Endothelial cell of umbilical vein (primary cell): ENCODE results near the gene ABCA7. TPM values are rescaled to one million over a fixed set of nuclear protein-coding genes. Genes with fewer than 3 reads are reported as not detected.

Source experiments
- BruUV-seq: library from RNA; stranded (reverse); fragments of 400-500 nt; replicated peaks from 2 replicates; lab custom pipeline; 2021; lab: Mats Ljungman, UMichigan
- CTCF ChIA-PET: fragments of 300-600, 350-600 bp; sonication (Branson Sonifier 250); formaldehyde crosslinking; loops from one replicate; lab custom pipeline; 2021; ENCODE audit warnings: antibody characterized with exemption, inconsistent platforms; lab: Charles Lee
- POLR2A ChIA-PET: fragments of 300-600, 350-600 bp; sonication (Branson Sonifier 250); formaldehyde crosslinking; loops from one replicate; lab custom pipeline; 2021; ENCODE audit warnings: antibody characterized with exemption, inconsistent platforms; lab: Charles Lee
- DNase-seq: peaks from one replicate; pipeline ENCODE4 v3.0.0-alpha.2; 2011; ENCODE audit warnings: low read depth, low spot score
- FAIRE-seq: peaks from 2 replicates; lab custom pipeline; 2011; peaks lifted over from hg19 to GRCh38; lab: Jason Lieb, UNC
- H2AFZ ChIP-seq: 2 replicates; pipeline ENCODE4 v1.6.0; 2012; ENCODE audit warnings: low read depth, low read length, control low read depth, inconsistent platforms
- H3K27ac ChIP-seq: 2 replicates; pipeline ENCODE4 v1.5.1; 2011; ENCODE audit warnings: low read depth, mild to moderate bottlenecking, control low read depth, low read length, moderate library complexity; ENCODE audit not compliant: insufficient read depth
- H3K27me3 ChIP-seq, 2 experiments: 2 replicates each; pipeline versions ENCODE4 v1.6.0 to v1.6.1; 2011; ENCODE audit warnings: low read length in 2 of 2, mixed read lengths in 1 of 2; ENCODE audit not compliant: control insufficient read depth in 2 of 2, insufficient read depth in 2 of 2
- H3K36me3 ChIP-seq, 2 experiments: 2 replicates in 1 of 2; 3 replicates in 1 of 2; pipeline ENCODE4 v1.5.1; 2011; ENCODE audit warnings: low read length in 2 of 2, mild to moderate bottlenecking in 1 of 2, moderate library complexity in 1 of 2; ENCODE audit not compliant: control insufficient read depth in 2 of 2, insufficient read depth in 2 of 2; ENCODE audit errors: extremely low read depth in 1 of 2
- H3K4me1 ChIP-seq: 3 replicates; pipeline ENCODE4 v1.5.1; 2011; ENCODE audit warnings: mild to moderate bottlenecking, low read length; ENCODE audit not compliant: control insufficient read depth, insufficient read depth; ENCODE audit errors: extremely low read depth
- H3K4me2 ChIP-seq: 2 replicates; pipeline ENCODE4 v1.6.1; 2011; ENCODE audit warnings: low read length, control low read depth, mixed read lengths; ENCODE audit not compliant: insufficient read depth
- H3K4me3 ChIP-seq, 3 experiments: fragments of 200-600 bp in 1 of 3; sonication (generic), shearing (Covaris generic) in 1 of 3; replicated peaks in 1 of 3; 2 replicates each; pipeline ENCODE4 v1.5.1; 2011 to 2016; ENCODE audit warnings: control low read depth in 3 of 3, low read length in 3 of 3, mild to moderate bottlenecking in 2 of 3, inconsistent platforms in 1 of 3, low read depth in 1 of 3, moderate library complexity in 1 of 3; ENCODE audit not compliant: insufficient read depth in 1 of 3
- H3K79me2 ChIP-seq: 2 replicates; pipeline ENCODE4 v1.6.0; 2012; ENCODE audit warnings: low read length, inconsistent platforms; ENCODE audit not compliant: control insufficient read depth, insufficient read depth
- H3K9ac ChIP-seq: replicated peaks from 2 replicates; pipeline ENCODE3; 2011; ENCODE audit warnings: low read length, control low read depth; ENCODE audit not compliant: insufficient read depth; ENCODE audit errors: extremely low read depth
- H3K9me1 ChIP-seq: replicated peaks from 3 replicates; pipeline ENCODE4 v1.6.0; 2011; ENCODE audit warnings: mild to moderate bottlenecking, low read length; ENCODE audit not compliant: control insufficient read depth, insufficient read depth; ENCODE audit errors: extremely low read depth
- H3K9me3 ChIP-seq: replicated peaks from 2 replicates; pipeline ENCODE4 v1.5.1; 2012; ENCODE audit warnings: low read length, inconsistent platforms; ENCODE audit not compliant: control insufficient read depth, insufficient read depth
- H4K20me1 ChIP-seq: replicated peaks from 2 replicates; pipeline ENCODE3; 2011; ENCODE audit warnings: mild to moderate bottlenecking, low read length; ENCODE audit not compliant: control insufficient read depth, insufficient read depth; ENCODE audit errors: extremely low read depth
- CTCF ChIP-seq, 2 donors: IDR thresholded peaks; 1 replicate in 1 of 2; 2 replicates in 1 of 2; pipeline ENCODE4 v1.5.1; 2011; ENCODE audit warnings: low read length in 2 of 2, mild to moderate bottlenecking in 2 of 2, moderate library complexity in 2 of 2, control low read depth in 1 of 2, inconsistent platforms in 1 of 2, low read depth in 1 of 2; ENCODE audit not compliant: insufficient read depth in 1 of 2; ENCODE audit errors: extremely low read depth in 1 of 2
- FOS ChIP-seq: IDR thresholded peaks from 2 replicates; pipeline ENCODE4 v1.6.1; 2011; ENCODE audit warnings: mild to moderate bottlenecking, low read length, moderate library complexity, borderline replicate concordance; ENCODE audit not compliant: insufficient read depth
- GATA2 ChIP-seq: IDR thresholded peaks from 2 replicates; pipeline ENCODE4 v1.7.0; 2011; ENCODE audit warnings: low read depth, mild to moderate bottlenecking, moderate library complexity, mixed read lengths, low read length; ENCODE audit not compliant: insufficient read length, insufficient read depth
- JUN ChIP-seq: IDR thresholded peaks from 2 replicates; pipeline ENCODE4 v1.6.1; 2011; ENCODE audit warnings: borderline replicate concordance, low read depth; ENCODE audit not compliant: insufficient read length, insufficient read depth
- MAX ChIP-seq: IDR thresholded peaks from 2 replicates; pipeline ENCODE4 v1.6.1; 2011; ENCODE audit not compliant: insufficient read depth, insufficient read length
- POLR2A ChIP-seq: IDR thresholded peaks from 2 replicates; pipeline ENCODE4 v1.6.1; 2012; ENCODE audit warnings: low read depth, mild to moderate bottlenecking, control low read depth, low read length
- dilution Hi-C: fragments of 300-500 bp; cut with MboI; formaldehyde crosslinking; loops from one replicate; pipeline ENCODE4 v1.15.0; 2019; ENCODE audit warnings: low sequenced_read_pairs; ENCODE audit not compliant: extremely low pct_ligation_motif_present
- intact Hi-C: fragments of 100-400 bp; cut with micrococcal nuclease; formaldehyde crosslinking; loops from one replicate; pipeline ENCODE4 v1.10.0; 2022
- polyA plus RNA-seq, 4 experiments: library from polyadenylated mRNA; depleted of rRNA in 3 of 4; stranded (reverse) in 3 of 4; unstranded in 1 of 4; fragments of >200 nt; gene quantifications; 2 replicates each; pipeline versions ENCODE4 v1.2.1 to v1.2.3, GENCODE V29; 2011 to 2012; ENCODE audit warnings: missing spikeins in 1 of 4
- total RNA-seq: library from RNA; stranded (reverse); gene quantifications from 2 replicates; pipeline ENCODE4 v1.2.3, GENCODE V29; 2021

Gene ABCA7
- total and polyA plus RNA-seq, 2 donors (not counting 3 experiments of a cell fraction or from before 2014, with no cell fraction given) = 5.7 to 9.8 TPM

- Histone ChIP-seq H3K79me2 (peaks cover 20% of the 10 kb centered on the region), H2AFZ (no peak overlapping the region), H3K36me3 (no peaks in the 10 kb centered on the region), H3K4me3 (no peak overlapping the region), H3K9me1 (no peaks in the 10 kb centered on the region), H3K27me3 (no peaks in the 10 kb centered on the region), H4K20me1 (no peaks in the 10 kb centered on the region), H3K27ac (no peak overlapping the region), H3K9me3 (peaks cover 2% of the 10 kb centered on the region), H3K9ac (no peak overlapping the region), H3K4me2 (no peak overlapping the region), H3K4me1 (peaks cover 29% of the 10 kb centered on the region)
- TF ChIP-seq JUN (no peak), POLR2A (no peak), GATA2 (no peak), FOS (no peak), MAX (no peak), CTCF (IDR thresholded peaks at IDR 0.05; ENCODE audit: extremely low read depth in 1 of 2, insufficient read depth in 1 of 2, low read depth in 1 of 2, low read length in 2 of 2) (no peak)
- dilution Hi-C loops (no loop called here), intact Hi-C loops (no loop called here)
- POLR2A ChIA-PET = no interaction called here
- FAIRE-seq (no peak), DNase-seq (no peak)
- BruUV-seq = no TSS peak
- CTCF ChIA-PET = no interaction called here
These were observed 57.9 kb downstream of the ABCA7 start for GRCh38 chr19:1097810-1098176.
